ENCODE data around the gene CIB1.
"Not testable (repeated sequence)": the region's sequence is repeated elsewhere in the genome, so short reads cannot be mapped to it uniquely, and the experiment has no call there.

The CIB1 gene

DNA sequence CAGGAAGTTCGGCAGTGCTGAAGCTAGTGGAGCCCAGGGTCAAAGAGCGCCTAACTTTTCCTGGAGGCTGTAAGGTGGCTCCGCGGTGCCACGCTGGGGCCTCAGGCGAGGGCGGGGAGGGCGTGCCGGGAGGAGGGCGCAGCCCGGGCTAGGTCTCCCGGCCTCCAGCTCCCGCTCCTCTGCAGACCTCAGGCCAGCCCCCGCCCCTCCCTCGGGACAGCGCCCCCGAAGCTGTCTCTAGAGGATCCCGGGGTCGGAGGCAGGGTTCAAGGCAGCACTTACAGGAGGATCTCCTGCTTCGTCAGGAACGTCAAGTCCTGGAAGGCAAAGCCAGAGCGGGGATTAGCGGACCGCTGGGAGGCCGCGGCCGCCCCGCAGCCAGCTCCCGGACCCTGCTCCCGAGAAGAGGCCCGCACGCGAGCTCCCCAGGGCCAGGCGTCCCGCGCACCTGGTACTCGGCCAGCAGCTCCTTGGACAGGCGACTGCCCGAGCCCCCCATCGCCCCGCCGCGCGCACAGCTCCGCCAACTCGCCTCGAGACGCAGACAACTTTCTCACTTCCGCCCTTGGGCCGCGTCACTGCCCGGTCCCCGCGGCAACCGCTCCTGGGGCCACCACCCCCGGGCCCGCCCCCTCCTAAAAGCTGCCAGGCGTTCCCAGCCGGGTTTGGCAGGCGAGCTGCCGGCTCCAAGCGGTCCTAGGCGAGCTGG, at the start of gene CIB1:
Gene CIB1, minus strand, starts transcription at position 555 of the 709 bp plus-strand sequence. Its CDS starts 56 bp downstream, at position 499.
- DNase-seq, result peak; percentile 99

DNA sequence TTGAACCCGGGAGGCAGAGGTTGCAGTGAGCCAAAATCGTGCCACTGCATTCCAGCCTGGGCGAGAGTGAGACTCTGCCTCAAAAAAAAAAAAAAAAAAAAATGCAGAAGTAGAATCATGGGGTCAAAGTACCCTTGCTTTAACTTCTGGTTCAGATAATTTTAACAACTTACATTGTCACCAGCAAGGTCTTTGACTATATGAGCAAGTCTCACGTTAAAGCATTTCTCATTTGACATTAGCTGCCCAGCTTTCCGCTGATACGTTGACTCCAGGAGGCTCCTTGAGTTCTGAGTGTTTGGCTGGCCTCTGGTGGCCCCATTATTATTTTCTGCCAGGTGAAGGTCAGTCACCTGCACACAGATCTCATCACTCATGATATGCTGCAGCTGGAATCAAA, 47.9 kb upstream of the CIB1 start:
- not testable (repeated sequence) for DNase-seq

DNA sequence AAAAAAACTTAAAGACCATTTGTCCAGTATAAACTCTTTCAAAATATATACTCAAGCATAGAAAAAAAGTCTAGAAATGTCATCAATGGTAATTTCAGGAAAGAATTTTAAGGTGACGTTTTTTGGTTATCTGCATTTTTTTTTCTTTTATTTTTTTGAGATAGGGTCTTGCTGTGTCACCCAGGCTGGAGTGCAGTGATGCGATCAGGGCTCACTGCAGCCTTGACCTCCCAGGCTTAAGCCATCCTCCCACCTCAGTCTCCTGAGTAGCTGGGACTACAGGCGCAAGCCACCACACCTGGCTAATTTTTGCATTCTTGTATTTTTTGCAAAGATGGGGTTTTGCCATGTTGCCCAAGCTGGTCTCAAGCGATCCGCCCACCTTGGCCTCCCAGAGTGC, 47.0 kb upstream of the CIB1 start:
- DNase-seq, result not testable (repeated sequence)

DNA sequence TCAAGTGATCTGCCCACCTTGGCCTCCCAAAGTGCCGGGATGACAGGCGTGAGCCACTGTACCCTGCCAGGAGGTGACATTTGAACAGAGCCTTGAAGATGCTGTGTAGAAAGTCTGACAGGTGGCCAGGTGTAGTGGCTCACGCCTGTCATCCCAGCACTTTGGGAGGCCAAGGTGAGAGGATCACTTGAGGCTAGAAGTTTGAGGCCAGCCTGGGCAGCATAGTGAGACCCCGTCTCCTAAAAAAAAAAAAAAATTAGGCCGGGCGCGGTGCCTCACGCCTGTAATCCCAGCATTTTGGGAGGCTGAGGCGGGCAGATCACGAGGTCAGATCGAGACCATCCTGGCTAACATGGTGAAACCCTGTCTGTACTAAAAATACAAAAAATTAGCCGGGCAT, 44.7 kb upstream of the CIB1 start:
- DNase-seq, result not testable (repeated sequence)

- no peak for DNase-seq
Measured at GRCh38 chr15:90271459-90272166, 37.9 kb upstream of the CIB1 start.

DNA sequence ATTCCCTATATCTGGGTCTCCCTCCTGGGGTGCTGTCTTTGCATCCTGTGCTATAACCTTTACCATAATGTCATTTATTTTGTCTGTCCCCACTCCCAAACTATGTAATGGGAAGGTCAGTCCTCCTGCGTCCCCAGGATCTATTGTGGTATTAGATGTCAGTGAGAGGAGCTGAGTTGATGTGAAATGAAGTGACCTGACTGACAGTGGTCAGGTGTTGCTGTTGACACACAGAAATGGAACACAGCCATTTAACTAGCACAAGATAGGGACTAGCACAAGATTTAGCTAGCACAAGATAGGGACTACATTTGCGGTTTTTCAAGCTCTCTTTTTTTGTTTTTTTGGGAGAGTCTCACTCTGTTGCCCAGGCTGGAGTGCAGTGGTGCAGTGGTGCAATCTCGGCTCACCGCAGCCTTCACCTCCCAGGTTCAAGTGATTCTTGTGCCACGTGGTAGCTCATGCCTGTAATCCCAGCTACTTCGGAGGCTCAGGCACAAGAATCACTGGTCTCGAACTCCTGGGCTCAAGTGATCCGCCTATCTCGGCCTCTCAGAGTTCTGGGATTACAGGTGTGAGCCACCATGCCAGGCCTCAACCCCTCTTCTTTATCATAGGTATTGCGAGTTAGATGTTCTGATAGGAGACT, 36.9 kb upstream of the CIB1 start:
- no peak for DNase-seq

- DNase-seq, result no peak
Measured at GRCh38 chr15:90268415-90268814, 34.7 kb upstream of the CIB1 start.

DNA sequence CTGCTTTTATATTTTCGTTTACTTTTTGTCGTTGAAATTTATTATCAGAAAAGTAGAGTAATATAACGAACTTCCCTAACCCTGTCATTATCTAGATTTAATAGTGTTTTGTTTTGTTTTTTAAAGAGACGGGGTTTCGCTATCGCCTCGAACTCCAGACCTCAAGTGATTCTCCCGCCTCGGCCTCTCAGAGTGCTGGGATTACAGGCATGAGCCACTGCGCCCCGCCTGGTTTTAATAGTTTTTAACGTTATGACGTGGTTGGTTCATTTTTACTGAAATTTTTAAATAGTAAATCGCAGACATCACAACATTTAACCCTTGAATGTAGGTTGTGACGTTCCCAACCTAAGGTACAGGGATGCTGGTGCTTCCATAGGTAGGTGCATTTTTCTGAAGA, 32.7 kb upstream of the CIB1 start:
- peak; percentile 42 for DNase-seq

DNA sequence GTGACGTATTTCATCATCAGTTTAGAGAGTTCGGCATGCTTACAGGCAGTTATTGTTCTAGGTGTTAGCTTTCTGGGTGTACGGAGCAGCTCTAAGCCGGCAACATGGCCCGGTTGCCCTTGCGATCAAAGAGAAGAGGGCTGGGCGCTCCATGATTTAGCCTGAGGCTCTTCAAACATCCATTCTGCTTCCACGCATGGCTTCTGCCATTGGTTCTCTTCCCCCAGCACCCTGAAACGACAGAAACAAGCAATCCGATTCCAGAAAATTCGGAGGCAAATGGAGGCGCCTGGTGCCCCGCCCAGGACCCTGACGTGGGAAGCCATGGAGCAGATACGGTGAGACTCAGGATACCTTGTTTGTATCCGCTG, 32.3 kb upstream of the CIB1 start:
- DNase-seq, result peak; percentile 67

DNA sequence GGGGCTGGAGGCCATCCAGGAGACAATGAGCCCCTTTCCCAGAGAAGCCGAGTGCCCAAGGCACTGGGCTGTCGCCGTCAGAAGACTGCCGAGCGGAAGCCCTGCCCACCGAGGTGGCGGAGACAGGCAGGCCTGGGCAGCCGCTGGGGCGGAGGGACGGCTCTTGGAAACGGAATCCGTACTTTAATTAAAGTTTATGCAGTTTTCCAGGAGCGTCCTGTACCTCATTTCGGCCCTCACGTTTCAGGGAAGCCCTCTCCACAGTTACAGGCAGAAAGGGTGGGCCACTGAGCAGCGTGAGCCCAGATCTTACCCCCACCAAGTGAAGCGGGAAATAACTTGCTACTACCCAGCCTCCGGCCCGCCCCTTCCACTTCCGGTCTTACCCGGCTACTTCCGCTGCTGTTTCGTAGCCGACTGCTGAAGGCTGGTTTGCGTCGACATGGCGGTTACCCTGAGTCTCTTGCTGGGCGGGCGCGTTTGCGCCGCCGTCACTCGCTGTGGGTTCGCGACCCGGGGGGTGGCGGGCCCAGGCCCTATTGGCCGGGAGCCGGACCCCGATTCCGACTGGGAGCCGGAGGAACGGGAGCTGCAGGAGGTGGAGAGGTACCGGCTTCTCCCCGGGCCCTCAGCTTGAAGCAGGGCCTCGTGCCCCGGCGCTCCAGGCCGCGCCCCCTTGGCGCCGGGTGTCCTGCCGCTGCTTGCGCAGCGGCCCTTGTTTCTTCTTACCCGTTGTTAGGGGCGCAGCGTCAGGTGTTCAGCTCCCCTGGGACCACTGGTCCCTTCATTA, 31.7 kb upstream of the CIB1 start, which contains the start of gene NGRN:
Gene NGRN, plus strand, starts transcription at position 402 of the 790 bp plus-strand sequence. Its CDS starts 41 bp downstream, at position 443.
- DNase-seq, result peak; percentile 97

DNA sequence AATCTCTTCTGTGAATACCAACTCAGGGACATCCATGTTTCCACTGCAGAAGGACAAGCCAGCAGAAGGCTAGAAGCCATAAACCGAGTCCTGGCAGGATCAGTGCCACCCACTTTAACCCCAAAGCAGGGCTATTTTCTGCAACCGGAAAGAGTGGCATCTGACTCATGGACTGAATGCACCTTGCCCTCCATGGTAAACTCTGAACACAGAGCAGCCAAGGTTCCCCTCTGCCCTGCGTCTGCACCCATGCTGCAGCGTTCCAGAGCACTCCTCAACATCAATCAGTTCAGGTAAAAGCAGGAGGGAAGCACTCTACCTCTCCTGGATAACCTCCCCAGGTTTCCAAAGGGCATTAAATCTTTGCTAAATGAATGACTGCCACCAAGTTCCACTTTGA, 30.9 kb upstream of the CIB1 start:
- DNase-seq, result peak; percentile 31

DNA sequence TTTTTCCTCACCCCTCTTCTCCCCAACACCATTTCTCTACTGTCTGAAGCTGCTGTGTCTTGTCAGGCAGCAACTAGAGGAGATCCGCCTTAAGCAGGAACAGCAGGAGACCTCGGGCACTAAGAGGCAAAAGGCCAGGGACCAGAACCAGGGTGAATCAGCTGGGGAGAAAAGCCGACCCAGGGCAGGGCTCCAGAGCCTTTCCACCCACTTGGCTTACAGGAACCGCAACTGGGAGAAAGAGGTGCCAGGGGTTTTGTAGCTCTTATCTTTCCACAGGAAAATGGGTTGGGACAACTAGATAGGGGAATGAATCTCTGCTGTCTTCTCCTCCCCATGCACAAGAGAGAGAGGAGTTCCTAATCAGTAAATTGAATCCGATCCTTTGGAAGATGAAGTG, 28.7 kb upstream of the CIB1 start:
- no peak for DNase-seq

DNA sequence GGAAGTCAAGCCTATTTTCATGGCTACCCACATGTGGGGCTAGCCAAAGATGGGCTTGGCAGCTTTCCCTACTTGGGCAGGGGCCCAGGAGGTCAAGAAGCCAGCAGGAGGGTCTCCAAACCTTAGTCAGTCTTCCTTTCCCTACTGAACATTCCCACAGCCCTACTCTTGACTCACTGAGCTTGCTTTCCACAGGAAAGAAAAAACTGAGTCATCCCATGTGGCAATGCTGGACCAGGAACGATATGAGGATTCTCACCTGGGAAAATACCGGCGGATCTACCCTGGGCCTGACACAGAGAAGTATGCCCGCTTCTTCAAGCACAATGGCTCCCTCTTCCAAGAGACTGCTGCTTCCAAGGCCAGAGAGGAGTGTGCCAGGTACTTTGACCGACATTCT, 28.1 kb upstream of the CIB1 start:
- DNase-seq, result no peak

- not testable (repeated sequence) for DNase-seq
Measured at GRCh38 chr15:90260731-90261130, 27.0 kb upstream of the CIB1 start.

DNA sequence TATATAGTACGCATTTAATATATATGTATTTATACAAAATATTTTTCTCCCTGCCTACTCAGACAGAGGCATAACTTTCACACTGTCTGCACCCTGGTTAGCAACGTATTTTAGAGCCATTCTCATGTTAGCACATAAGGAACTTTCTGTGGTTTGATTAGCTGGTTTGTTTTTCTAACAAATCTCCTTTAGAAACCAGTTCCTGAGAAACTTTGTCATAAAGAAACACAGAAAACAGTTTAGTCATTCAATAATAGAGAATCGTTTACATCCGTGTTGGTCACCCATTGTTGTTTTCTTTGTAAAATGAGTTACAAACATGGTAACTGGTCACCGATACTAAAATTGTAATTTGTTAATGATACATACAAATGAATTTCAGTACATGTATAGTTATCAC, 25.8 kb upstream of the CIB1 start:
- no peak for DNase-seq

GRCh38 chr15:90257776-90258175, 24.0 kb upstream of the CIB1 start:
- DNase-seq, result no peak

DNA sequence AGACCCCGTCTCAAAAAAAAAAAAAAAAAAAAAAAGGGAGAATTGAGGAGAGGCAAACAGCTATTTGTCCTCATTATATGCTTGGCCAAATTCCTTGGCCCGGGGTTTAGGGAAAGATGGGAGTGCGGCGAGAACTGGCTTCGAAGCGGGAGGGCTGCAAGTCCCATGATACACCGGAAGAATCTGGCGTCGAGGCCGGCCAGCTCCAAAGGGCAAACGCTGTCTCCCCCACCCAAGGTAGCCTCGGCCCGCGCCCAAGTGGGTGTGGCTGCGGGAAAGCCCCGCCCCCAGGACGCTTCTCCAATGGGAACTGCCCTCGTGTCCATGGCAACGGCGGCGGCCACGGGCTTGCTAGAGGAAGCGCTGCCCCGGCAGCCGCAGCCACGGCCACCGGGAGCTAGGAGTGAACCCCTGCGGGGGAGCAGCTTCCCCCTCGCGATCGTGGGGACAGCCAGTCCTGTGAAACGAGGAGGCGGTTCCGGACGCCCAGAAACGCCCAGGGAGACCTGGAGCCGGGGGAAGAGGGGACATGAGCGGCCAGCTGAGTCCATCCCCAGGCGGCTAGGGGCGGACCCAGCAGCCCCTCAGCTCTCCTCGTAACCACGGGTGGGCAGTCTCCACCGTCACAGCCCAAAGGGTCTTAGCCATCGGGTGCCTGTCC, 15.6 kb upstream of the CIB1 start, which contains the start of gene TTLL13:
Gene TTLL13, plus strand, starts transcription at position 354 of the 661 bp plus-strand sequence. CDS start 1,075 bp downstream, outside the sequence.
- DNase-seq, result peak; percentile 95

DNA sequence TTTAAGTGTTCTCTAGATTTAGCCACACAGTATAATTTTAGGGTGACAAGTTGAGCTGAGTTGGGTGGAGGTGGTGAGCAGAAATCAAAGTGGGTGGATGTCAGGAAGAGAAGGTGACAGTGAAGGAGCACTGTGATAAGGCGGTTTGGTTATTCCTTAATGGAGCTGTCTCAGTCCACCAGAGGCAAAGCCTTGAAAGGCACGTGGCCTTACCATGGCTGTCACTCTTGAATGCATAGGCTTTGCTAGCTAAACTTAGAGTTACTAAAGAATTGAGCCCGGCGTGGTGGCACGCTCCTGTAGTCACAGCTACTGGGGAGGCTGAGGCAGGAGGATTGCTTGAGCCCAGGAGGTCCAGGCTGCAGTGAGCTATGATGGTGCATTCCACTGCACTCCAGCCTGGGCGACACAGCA, 15.1 kb upstream of the CIB1 start:
- no peak for DNase-seq

GRCh38 chr15:90243943-90244639, 10.3 kb upstream of the CIB1 start:
- DNase-seq, result no peak

- peak; percentile 61 for DNase-seq
Measured at GRCh38 chr15:90241343-90242192, 7.8 kb upstream of the CIB1 start.

DNA sequence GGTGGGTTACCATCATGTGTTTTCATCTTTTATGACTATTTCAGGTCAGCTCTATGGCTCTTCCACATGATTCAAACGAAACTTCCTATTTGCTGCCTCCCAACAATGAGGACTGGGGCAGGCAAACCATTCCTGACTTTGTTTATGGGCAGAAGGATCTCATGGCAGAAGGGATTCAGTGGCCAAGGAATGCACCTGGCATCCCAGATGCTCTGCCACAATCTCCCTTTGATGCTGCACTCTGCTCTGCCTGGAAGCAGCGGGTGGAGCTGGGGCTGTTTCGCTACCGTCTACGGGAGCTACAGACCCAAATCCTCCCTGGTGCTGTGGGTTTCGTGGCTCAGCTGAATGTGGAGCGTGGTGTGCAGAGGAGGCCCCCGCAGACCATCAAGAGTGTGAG, 7.1 kb upstream of the CIB1 start:
- DNase-seq, result no peak
